ENCODE measurements around the gene WWTR1.

Gene WWTR1

GRCh38 chr3:149646181-149646766 is 11.6 kb downstream of the WWTR1 start:
- Histone ChIP-seq H3K27me3 (ENCODE audit: insufficient read depth, poor library complexity, severe bottlenecking) (peaks cover 6% of the 10 kb centered on the region), H3K4me3 (replicated peaks; ENCODE audit: insufficient read depth, low read length) (no peak overlapping the region), H3K27ac (replicated peaks) (no peak overlapping the region)
- no peak for TF ChIP-seq POLR2AphosphoS5 (IDR thresholded peaks at IDR 0.05; ENCODE audit: low read depth)
- no peak for TF ChIP-seq GABPA (IDR thresholded peaks at IDR 0.05; ENCODE audit: low read depth)
- TF ChIP-seq REST (IDR thresholded peaks at IDR 0.05; ENCODE audit: insufficient replicate concordance, low read depth) = no peak
- TF ChIP-seq SPI1 (IDR thresholded peaks at IDR 0.05; ENCODE audit: borderline replicate concordance, low read depth) = no peak
- TF ChIP-seq CTCF (IDR thresholded peaks at IDR 0.05; ENCODE audit: insufficient read depth, low read length) = no peak
- no peak for DNase-seq (ENCODE audit: low read depth in 1 of 2, low spot score in 1 of 2)

- no peak for TF ChIP-seq POLR2AphosphoS5 (IDR thresholded peaks at IDR 0.05; ENCODE audit: low read depth)
- no peak for TF ChIP-seq SPI1 (IDR thresholded peaks at IDR 0.05; ENCODE audit: borderline replicate concordance, low read depth)
- Histone ChIP-seq H3K4me3 (replicated peaks; ENCODE audit: insufficient read depth, low read length) (no peak overlapping the region), H3K27ac (replicated peaks) (no peak overlapping the region), H3K27me3 (ENCODE audit: insufficient read depth, poor library complexity, severe bottlenecking) (peaks cover 5% of the 10 kb centered on the region)
- DNase-seq (ENCODE audit: low read depth in 1 of 2, low spot score in 1 of 2) = no peak
Measured at GRCh38 chr3:149643963-149644362, 13.9 kb downstream of the WWTR1 start.

GRCh38 chr3:149643482-149643798 is 14.4 kb downstream of the WWTR1 start:
- Histone ChIP-seq H3K27me3 (ENCODE audit: insufficient read depth, poor library complexity, severe bottlenecking) (peaks cover 5% of the 10 kb centered on the region), H3K27ac (replicated peaks) (no peak overlapping the region), H3K4me3 (replicated peaks; ENCODE audit: insufficient read depth, low read length) (no peak overlapping the region)
- TF ChIP-seq CTCF (IDR thresholded peaks at IDR 0.05; ENCODE audit: insufficient read depth, low read length) (no peak), POLR2AphosphoS5 (IDR thresholded peaks at IDR 0.05; ENCODE audit: low read depth) (no peak), GABPA (IDR thresholded peaks at IDR 0.05; ENCODE audit: low read depth) (no peak), REST (IDR thresholded peaks at IDR 0.05; ENCODE audit: insufficient replicate concordance, low read depth) (no peak)
- DNase-seq (ENCODE audit: low read depth in 1 of 2, low spot score in 1 of 2) = no peak

GRCh38 chr3:149640976-149641728 is 16.7 kb downstream of the WWTR1 start:
- no peak overlapping the region for H3K27ac ChIP-seq (replicated peaks)

More at GRCh38 chr3:149640976-149641728, 16.7 kb downstream of the WWTR1 start:
- no peak overlapping the region for H3K4me3 ChIP-seq (replicated peaks; ENCODE audit: insufficient read depth, low read length)
- TF ChIP-seq SPI1 (IDR thresholded peaks at IDR 0.05; ENCODE audit: borderline replicate concordance, low read depth) (no peak), GABPA (IDR thresholded peaks at IDR 0.05; ENCODE audit: low read depth) (no peak), REST (IDR thresholded peaks at IDR 0.05; ENCODE audit: insufficient replicate concordance, low read depth) (no peak), POLR2AphosphoS5 (IDR thresholded peaks at IDR 0.05; ENCODE audit: low read depth) (no peak)
- no peak for DNase-seq (ENCODE audit: low read depth in 1 of 2, low spot score in 1 of 2)
- H3K27me3 ChIP-seq (ENCODE audit: insufficient read depth, poor library complexity, severe bottlenecking) = peaks cover 5% of the 10 kb centered on the region

Data from HL-60 (cell line).